ENCODE measurements around the gene RNF169. TPM values are rescaled to one million over a fixed set of nuclear protein-coding genes. Genes with fewer than 3 reads are reported as not detected.

Gene RNF169
- total and polyA plus RNA-seq, 8 donors, result 2.1 to 28.1 (median 8.2) TPM

GRCh38 chr11:74777877-74778276, 29.2 kb downstream of the RNF169 start:
- intact Hi-C loops (cut with DNase I; ENCODE audit: low total_unique reads), result no loop called here
- WGBS, 5 donors, result 46 to 55% (median 53%) methylated on average over 4 of the region's 4 CpGs
- peak in 1 of 2 donors; percentile 9 for DNase-seq
- no peak for TF ChIP-seq POLR2A (IDR thresholded peaks at IDR 0.05)
- no peak for TF ChIP-seq POLR2AphosphoS5 (IDR thresholded peaks at IDR 0.05)
- no peak for TF ChIP-seq EP300 (IDR thresholded peaks at IDR 0.05)
- Histone ChIP-seq H3K27ac (no peak overlapping the region), H3K27me3 (no peaks in the 10 kb centered on the region), H3K4me3 (no peak overlapping the region), H3K36me3 (no peaks in the 10 kb centered on the region), H3K4me1 (peaks cover 0 to 77% (median 47%) of the 10 kb centered on the region in 4 donors), H3K9me3 (no peaks in the 10 kb centered on the region)

DNA sequence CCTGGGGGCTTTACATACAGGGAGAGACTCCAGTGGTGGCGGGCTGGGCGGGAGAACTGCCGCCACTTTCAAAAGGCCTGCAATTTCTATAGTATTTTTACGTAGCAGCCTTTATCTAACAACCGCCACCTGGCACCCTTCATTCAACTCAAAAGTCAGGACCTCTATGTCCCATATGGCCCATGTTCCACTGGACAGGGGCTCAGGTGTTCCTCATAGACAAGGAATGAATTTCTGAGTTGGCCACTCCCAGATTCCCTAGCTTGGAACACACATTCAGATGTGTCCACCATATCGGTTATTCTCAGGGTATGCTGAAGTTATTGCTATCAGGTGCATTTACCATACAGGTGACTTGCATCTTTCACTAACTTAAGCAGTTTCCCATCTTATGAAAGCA, 29.9 kb downstream of the RNF169 start:
- Histone ChIP-seq H3K36me3 (no peaks in the 10 kb centered on the region), H3K27me3 (no peaks in the 10 kb centered on the region), H3K4me3 (no peak overlapping the region), H3K27ac (no peak overlapping the region), H3K9me3 (no peaks in the 10 kb centered on the region), H3K4me1 (peaks cover 0 to 81% (median 52%) of the 10 kb centered on the region in 4 donors)
- DNase-seq, result no peak
- 94 to 98% (median 95%) methylated on average over 6 of the region's 6 CpGs for WGBS, 5 donors
- intact Hi-C loops (cut with DNase I; ENCODE audit: low total_unique reads), result no loop called here
- no peak for TF ChIP-seq EP300 (IDR thresholded peaks at IDR 0.05)
- TF ChIP-seq POLR2AphosphoS5 (IDR thresholded peaks at IDR 0.05), result no peak
- TF ChIP-seq CTCF (IDR thresholded peaks at IDR 0.05), result no peak
- no peak for TF ChIP-seq POLR2A (IDR thresholded peaks at IDR 0.05)

GRCh38 chr11:74780248-74781005, 31.8 kb downstream of the RNF169 start:
- WGBS, 5 donors, result 86 to 90% (median 87%) methylated on average over 4 of the region's 4 CpGs
- Histone ChIP-seq H3K36me3 (no peaks in the 10 kb centered on the region), H3K27me3 (no peaks in the 10 kb centered on the region), H3K4me1 (peaks cover 7 to 90% (median 49%) of the 10 kb centered on the region in 4 donors), H3K27ac (no peak overlapping the region), H3K9me3 (no peaks in the 10 kb centered on the region), H3K4me3 (no peak overlapping the region)
- DNase-seq, result peak in 1 of 2 donors; percentile 17
- intact Hi-C loops (cut with DNase I; ENCODE audit: low total_unique reads), result no loop called here
- TF ChIP-seq EP300 (IDR thresholded peaks at IDR 0.05) (no peak), POLR2A (IDR thresholded peaks at IDR 0.05) (no peak), POLR2AphosphoS5 (IDR thresholded peaks at IDR 0.05) (no peak), CTCF (IDR thresholded peaks at IDR 0.05) (no peak)

GRCh38 chr11:74783241-74783871, 34.7 kb downstream of the RNF169 start:
- TF ChIP-seq POLR2A (IDR thresholded peaks at IDR 0.05) (no peak), POLR2AphosphoS5 (IDR thresholded peaks at IDR 0.05) (peak in 1 of 3 donors; percentile 19)
- no peak overlapping the region for H3K4me3 ChIP-seq
- DNase-seq, result peak in 1 of 2 donors; percentile 48
- intact Hi-C loops (cut with DNase I; ENCODE audit: low total_unique reads), result no loop called here
- peaks cover 7 to 61% (median 31%) of the 10 kb centered on the region in 4 donors for H3K4me1 ChIP-seq
- H3K36me3 ChIP-seq, result no peaks in the 10 kb centered on the region
- H3K27me3 ChIP-seq, result no peaks in the 10 kb centered on the region
- H3K27ac ChIP-seq, result peak overlapping the region in 3 of 5 donors; percentile 3 to 67 (median 43)
- no peaks in the 10 kb centered on the region for H3K9me3 ChIP-seq
- WGBS, 5 donors, result 58 to 71% (median 63%) methylated on average over 2 of the region's 2 CpGs

DNA sequence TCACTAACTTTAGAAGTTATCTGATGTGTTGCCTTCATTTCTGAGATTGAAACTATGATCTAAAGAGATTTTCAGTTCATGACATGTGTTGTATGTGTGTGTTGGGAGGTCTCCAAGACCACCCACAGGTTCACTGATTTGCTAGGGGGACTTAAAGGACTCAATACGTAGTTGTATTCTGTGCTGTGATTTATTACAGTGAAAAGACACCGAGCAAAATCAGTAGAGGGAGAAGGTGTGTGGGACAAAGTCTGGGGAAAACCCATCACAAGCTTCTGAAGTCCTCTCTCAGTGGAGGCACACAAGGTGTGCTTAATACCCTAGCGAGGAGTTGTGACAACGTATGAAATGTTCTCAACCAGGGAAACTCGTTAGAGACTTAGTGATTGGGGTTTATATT, 35.6 kb downstream of the RNF169 start:
- H3K4me1 ChIP-seq, result peaks cover 7 to 52% (median 28%) of the 10 kb centered on the region in 4 donors
- 71 to 83% (median 81%) methylated on average over 5 of the region's 5 CpGs for WGBS, 5 donors
- H3K36me3 ChIP-seq, result no peaks in the 10 kb centered on the region
- TF ChIP-seq POLR2AphosphoS5 (IDR thresholded peaks at IDR 0.05), result no peak
- TF ChIP-seq CTCF (IDR thresholded peaks at IDR 0.05), result no peak
- TF ChIP-seq EP300 (IDR thresholded peaks at IDR 0.05), result no peak
- TF ChIP-seq POLR2A (IDR thresholded peaks at IDR 0.05), result no peak
- intact Hi-C loops (cut with DNase I; ENCODE audit: low total_unique reads), result no loop called here
- H3K9me3 ChIP-seq, result no peaks in the 10 kb centered on the region
- no peaks in the 10 kb centered on the region for H3K27me3 ChIP-seq
- no peak overlapping the region for H3K4me3 ChIP-seq
- no peak for DNase-seq
- peak overlapping the region in 1 of 5 donors; percentile 67 for H3K27ac ChIP-seq
